GM21423 (cell line): Measurements from ENCODE around the gene SLC7A7.
"Not testable (repeated sequence)": the region's sequence is repeated elsewhere in the genome, so short reads cannot be mapped to it uniquely, and the experiment has no call there.

Experiments
- ATAC-seq: cut with Tn5 transposase; IDR thresholded peaks from one replicate; pipeline ENCODE4 v1.9.1; 2021; ENCODE audit warnings: mild to moderate bottlenecking, moderate library complexity; ENCODE audit not compliant: unreplicated experiment

The SLC7A7 gene

GRCh38 chr14:22814941-22815713, at the start of gene SLC7A7:
TSS of gene SLC7A7 (minus strand) at chr14:22815435. CDS start at chr14:22813398, 2,037 bp downstream.
- ATAC-seq: no peak

GRCh38 chr14:22864979-22865378, 49.7 kb upstream of the SLC7A7 start:
- no peak for ATAC-seq

GRCh38 chr14:22861651-22862050, 46.4 kb upstream of the SLC7A7 start:
- no peak for ATAC-seq

- ATAC-seq: not testable (repeated sequence)
These were observed 45.1 kb upstream of the SLC7A7 start for GRCh38 chr14:22860377-22860776.

- ATAC-seq: no peak
These were observed 41.2 kb upstream of the SLC7A7 start for GRCh38 chr14:22856428-22856827.

GRCh38 chr14:22854963-22855724, 39.9 kb upstream of the SLC7A7 start:
- ATAC-seq: no peak

- ATAC-seq: not testable (repeated sequence)
These were observed 39.1 kb upstream of the SLC7A7 start for GRCh38 chr14:22854296-22854695.

- peak; percentile 58 for ATAC-seq
These were observed 37.9 kb upstream of the SLC7A7 start for GRCh38 chr14:22852940-22853767.

- ATAC-seq: no peak
These were observed 37.3 kb upstream of the SLC7A7 start for GRCh38 chr14:22852599-22852939.

- ATAC-seq: not testable (repeated sequence)
These were observed 36.9 kb upstream of the SLC7A7 start for GRCh38 chr14:22852178-22852577.

- ATAC-seq: no peak
These were observed 35.9 kb upstream of the SLC7A7 start for GRCh38 chr14:22850944-22851764.

- ATAC-seq: no peak
These were observed 34.1 kb upstream of the SLC7A7 start for GRCh38 chr14:22849212-22849819.

GRCh38 chr14:22848351-22849164, 33.3 kb upstream of the SLC7A7 start:
- no peak for ATAC-seq

GRCh38 chr14:22847661-22848341, 32.6 kb upstream of the SLC7A7 start:
- ATAC-seq: no peak

- ATAC-seq: no peak
These were observed 31.6 kb upstream of the SLC7A7 start for GRCh38 chr14:22846811-22847307.

- no peak for ATAC-seq
These were observed 30.8 kb upstream of the SLC7A7 start for GRCh38 chr14:22845821-22846625.

GRCh38 chr14:22845103-22845394, 29.8 kb upstream of the SLC7A7 start:
- ATAC-seq: no peak
